ENCODE results near the gene KDM4C. TPM values are rescaled to one million over a fixed set of nuclear protein-coding genes. Genes with fewer than 3 reads are reported as not detected.

KDM4C gene
- total RNA-seq, 1 experiment from 2014 or later, result 16.8 TPM

DNA sequence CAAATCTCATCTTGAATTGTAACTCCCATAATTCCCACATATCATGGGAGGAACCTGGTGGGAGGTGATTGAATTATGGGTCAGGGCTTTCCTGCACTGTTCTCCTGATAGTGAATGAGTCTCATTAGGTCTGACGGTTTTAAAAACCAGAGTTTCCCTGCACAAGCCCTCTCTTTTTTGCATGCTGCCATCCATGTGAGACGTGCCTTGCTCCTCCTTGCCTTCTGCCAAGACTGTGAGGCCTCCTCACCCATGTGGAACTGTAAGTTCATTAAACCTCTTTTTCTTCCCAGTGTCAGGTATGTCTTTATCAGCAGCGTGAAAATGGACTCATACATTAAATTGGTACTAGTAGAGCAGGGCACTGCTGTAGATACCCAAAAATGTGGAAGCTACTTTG is 22.4 kb upstream of the KDM4C start:
- intact Hi-C loops (cut with micrococcal nuclease), result no loop called here
- Histone ChIP-seq H3K4me1 (ENCODE audit: control insufficient read depth in 1 of 2, insufficient read depth in 2 of 2, low read length in 2 of 2) (no peaks in the 10 kb centered on the region), H3K4me3 (replicated peaks in 1 of 2; ENCODE audit: low read depth in 1 of 2, low read length in 2 of 2) (no peak overlapping the region), H4K20me1 (ENCODE audit: insufficient read depth) (no peaks in the 10 kb centered on the region), H3K4me2 (ENCODE audit: low read length) (no peak overlapping the region), H2AFZ (ENCODE audit: low read depth, low read length, poor library complexity, severe bottlenecking) (no peak overlapping the region), H3K9ac (ENCODE audit: low read length) (no peak overlapping the region), H3K9me3 (ENCODE audit: control insufficient read depth in 1 of 2, insufficient read depth in 1 of 2, low read depth in 1 of 2, low read length in 2 of 2) (no peaks in the 10 kb centered on the region), H3K79me2 (ENCODE audit: insufficient read depth, low read length) (no peaks in the 10 kb centered on the region), H3K36me3 (ENCODE audit: control insufficient read depth in 1 of 2, insufficient read depth in 2 of 2, low read length in 2 of 2) (no peaks in the 10 kb centered on the region), H3K9me2 (ENCODE audit: insufficient read depth) (no peaks in the 10 kb centered on the region), H3K27ac (ENCODE audit: low read depth, low read length) (no peak overlapping the region), H3K27me3 (ENCODE audit: insufficient read depth, low read length) (no peaks in the 10 kb centered on the region)
- TF ChIP-seq EGR1 (IDR thresholded peaks at IDR 0.05; ENCODE audit: low read depth) (no peak), CBX3 (IDR thresholded peaks at IDR 0.05; ENCODE audit: low read depth) (no peak), SP1 (IDR thresholded peaks at IDR 0.05; ENCODE audit: low read depth) (no peak), JUND (IDR thresholded peaks at IDR 0.05) (no peak), POLR2A (IDR thresholded peaks at IDR 0.05; ENCODE audit: borderline replicate concordance, extremely low read depth, insufficient read depth, insufficient read length) (no peak), TCF7L2 (IDR thresholded peaks at IDR 0.05; ENCODE audit: borderline replicate concordance, extremely low read depth, insufficient read depth, insufficient read length) (no peak), EZH2 (IDR thresholded peaks at IDR 0.05) (no peak), SRF (IDR thresholded peaks at IDR 0.05; ENCODE audit: low read depth) (no peak), POLR2AphosphoS5 (IDR thresholded peaks at IDR 0.05; ENCODE audit: low read depth, low read length) (no peak), EZH2phosphoT487 (IDR thresholded peaks at IDR 0.05; ENCODE audit: borderline replicate concordance) (no peak), ELF1 (IDR thresholded peaks at IDR 0.05; ENCODE audit: borderline replicate concordance, low read depth) (no peak), CEBPB (IDR thresholded peaks at IDR 0.05; ENCODE audit: low read depth) (no peak), FOSL1 (IDR thresholded peaks at IDR 0.05; ENCODE audit: low read depth) (no peak)
- TF ChIP-seq, protein P1, sequence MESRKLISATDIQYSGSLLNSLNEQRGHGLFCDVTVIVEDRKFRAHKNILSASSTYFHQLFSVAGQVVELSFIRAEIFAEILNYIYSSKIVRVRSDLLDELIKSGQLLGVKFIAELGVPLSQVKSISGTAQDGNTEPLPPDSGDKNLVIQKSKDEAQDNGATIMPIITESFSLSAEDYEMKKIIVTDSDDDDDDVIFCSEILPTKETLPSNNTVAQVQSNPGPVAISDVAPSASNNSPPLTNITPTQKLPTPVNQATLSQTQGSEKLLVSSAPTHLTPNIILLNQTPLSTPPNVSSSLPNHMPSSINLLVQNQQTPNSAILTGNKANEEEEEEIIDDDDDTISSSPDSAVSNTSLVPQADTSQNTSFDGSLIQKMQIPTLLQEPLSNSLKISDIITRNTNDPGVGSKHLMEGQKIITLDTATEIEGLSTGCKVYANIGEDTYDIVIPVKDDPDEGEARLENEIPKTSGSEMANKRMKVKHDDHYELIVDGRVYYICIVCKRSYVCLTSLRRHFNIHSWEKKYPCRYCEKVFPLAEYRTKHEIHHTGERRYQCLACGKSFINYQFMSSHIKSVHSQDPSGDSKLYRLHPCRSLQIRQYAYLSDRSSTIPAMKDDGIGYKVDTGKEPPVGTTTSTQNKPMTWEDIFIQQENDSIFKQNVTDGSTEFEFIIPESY (IDR thresholded peaks at IDR 0.05; ENCODE audit: extremely low read depth, insufficient replicate concordance, low read length), result no peak
- TF ChIP-seq, protein P2, sequence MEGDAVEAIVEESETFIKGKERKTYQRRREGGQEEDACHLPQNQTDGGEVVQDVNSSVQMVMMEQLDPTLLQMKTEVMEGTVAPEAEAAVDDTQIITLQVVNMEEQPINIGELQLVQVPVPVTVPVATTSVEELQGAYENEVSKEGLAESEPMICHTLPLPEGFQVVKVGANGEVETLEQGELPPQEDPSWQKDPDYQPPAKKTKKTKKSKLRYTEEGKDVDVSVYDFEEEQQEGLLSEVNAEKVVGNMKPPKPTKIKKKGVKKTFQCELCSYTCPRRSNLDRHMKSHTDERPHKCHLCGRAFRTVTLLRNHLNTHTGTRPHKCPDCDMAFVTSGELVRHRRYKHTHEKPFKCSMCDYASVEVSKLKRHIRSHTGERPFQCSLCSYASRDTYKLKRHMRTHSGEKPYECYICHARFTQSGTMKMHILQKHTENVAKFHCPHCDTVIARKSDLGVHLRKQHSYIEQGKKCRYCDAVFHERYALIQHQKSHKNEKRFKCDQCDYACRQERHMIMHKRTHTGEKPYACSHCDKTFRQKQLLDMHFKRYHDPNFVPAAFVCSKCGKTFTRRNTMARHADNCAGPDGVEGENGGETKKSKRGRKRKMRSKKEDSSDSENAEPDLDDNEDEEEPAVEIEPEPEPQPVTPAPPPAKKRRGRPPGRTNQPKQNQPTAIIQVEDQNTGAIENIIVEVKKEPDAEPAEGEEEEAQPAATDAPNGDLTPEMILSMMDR (IDR thresholded peaks at IDR 0.05 in 2 of 3, conservative IDR thresholded peaks at IDR 0.05 in 1 of 3; ENCODE audit: borderline replicate concordance in 1 of 3, insufficient read depth in 1 of 3, low read depth in 2 of 3, low read length in 2 of 3), result no peak
- TF ChIP-seq, protein P3, sequence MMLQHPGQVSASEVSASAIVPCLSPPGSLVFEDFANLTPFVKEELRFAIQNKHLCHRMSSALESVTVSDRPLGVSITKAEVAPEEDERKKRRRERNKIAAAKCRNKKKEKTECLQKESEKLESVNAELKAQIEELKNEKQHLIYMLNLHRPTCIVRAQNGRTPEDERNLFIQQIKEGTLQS (IDR thresholded peaks at IDR 0.05), result no peak
- TF ChIP-seq, protein P4, sequence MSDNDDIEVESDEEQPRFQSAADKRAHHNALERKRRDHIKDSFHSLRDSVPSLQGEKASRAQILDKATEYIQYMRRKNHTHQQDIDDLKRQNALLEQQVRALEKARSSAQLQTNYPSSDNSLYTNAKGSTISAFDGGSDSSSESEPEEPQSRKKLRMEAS (IDR thresholded peaks at IDR 0.05), result no peak
- RAD21 ChIA-PET (ENCODE audit: low non-redundant PET in 1 of 2, low total read pairs in 2 of 2, uncharacterized antibody in 2 of 2, unreplicated experiment in 2 of 2), result no interaction called here
- CTCF ChIA-PET, result no interaction called here
- DNase-seq (ENCODE audit: low read depth, low spot score), result no peak
- ATAC-seq, result no peak
- no TSS peak for BruUV-seq (replicated peaks)
- POLR2A ChIA-PET, result interaction anchor here (0.8 kb wide), 1 partner anchor 20 kb away, joined by 3 read pairs; no protein-coding TSS in a partner anchor
